Measurements from ENCODE around the gene CIB1.
A peak's percentile ranks its signal among the peaks of the same experiment; 100 is the strongest.

Gene CIB1

GRCh38 chr15:90203922-90204321, 29.8 kb downstream of the CIB1 start:
- in situ Hi-C loops (cut with MboI; ENCODE audit: low pct_unique_long_range_greater_than_20kb, low sequenced_read_pairs, unreplicated experiment): no loop called here
- DNase-seq (ENCODE audit: low spot score): no peak
- TF ChIP-seq, protein P1, sequence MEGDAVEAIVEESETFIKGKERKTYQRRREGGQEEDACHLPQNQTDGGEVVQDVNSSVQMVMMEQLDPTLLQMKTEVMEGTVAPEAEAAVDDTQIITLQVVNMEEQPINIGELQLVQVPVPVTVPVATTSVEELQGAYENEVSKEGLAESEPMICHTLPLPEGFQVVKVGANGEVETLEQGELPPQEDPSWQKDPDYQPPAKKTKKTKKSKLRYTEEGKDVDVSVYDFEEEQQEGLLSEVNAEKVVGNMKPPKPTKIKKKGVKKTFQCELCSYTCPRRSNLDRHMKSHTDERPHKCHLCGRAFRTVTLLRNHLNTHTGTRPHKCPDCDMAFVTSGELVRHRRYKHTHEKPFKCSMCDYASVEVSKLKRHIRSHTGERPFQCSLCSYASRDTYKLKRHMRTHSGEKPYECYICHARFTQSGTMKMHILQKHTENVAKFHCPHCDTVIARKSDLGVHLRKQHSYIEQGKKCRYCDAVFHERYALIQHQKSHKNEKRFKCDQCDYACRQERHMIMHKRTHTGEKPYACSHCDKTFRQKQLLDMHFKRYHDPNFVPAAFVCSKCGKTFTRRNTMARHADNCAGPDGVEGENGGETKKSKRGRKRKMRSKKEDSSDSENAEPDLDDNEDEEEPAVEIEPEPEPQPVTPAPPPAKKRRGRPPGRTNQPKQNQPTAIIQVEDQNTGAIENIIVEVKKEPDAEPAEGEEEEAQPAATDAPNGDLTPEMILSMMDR (IDR thresholded peaks at IDR 0.05; ENCODE audit: extremely low read depth, insufficient read depth, missing control alignments): no peak

DNA sequence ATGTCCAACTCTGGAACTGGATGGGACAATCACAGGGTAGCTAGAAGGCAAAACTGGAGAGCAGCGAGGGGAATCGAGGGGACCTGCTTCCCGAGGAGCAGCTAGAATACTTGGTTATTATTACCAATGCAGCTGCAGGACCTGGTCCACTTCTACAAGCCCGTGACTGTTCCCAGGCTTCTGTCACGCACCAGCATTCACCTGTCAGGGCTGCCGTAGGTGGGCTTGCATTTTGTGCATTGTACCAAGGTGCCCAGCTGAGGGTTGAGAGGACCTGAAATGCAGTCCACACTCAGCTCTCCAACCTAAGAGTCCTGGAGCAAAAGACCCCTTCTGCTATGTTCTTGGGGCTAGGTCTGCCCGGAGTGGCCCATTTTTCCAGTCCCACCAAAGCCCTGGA, 30.3 kb downstream of the CIB1 start:
- in situ Hi-C loops (cut with MboI; ENCODE audit: low pct_unique_long_range_greater_than_20kb, low sequenced_read_pairs, unreplicated experiment): no loop called here
- TF ChIP-seq, protein P1 (IDR thresholded peaks at IDR 0.05; ENCODE audit: extremely low read depth, insufficient read depth, missing control alignments): no peak
- DNase-seq (ENCODE audit: low spot score): no peak

- TF ChIP-seq, protein P1 (IDR thresholded peaks at IDR 0.05; ENCODE audit: extremely low read depth, insufficient read depth, missing control alignments): no peak
- in situ Hi-C loops (cut with MboI; ENCODE audit: low pct_unique_long_range_greater_than_20kb, low sequenced_read_pairs, unreplicated experiment): no loop called here
- DNase-seq (ENCODE audit: low spot score): no peak
Measured at GRCh38 chr15:90202929-90203328, 30.8 kb downstream of the CIB1 start.

DNA sequence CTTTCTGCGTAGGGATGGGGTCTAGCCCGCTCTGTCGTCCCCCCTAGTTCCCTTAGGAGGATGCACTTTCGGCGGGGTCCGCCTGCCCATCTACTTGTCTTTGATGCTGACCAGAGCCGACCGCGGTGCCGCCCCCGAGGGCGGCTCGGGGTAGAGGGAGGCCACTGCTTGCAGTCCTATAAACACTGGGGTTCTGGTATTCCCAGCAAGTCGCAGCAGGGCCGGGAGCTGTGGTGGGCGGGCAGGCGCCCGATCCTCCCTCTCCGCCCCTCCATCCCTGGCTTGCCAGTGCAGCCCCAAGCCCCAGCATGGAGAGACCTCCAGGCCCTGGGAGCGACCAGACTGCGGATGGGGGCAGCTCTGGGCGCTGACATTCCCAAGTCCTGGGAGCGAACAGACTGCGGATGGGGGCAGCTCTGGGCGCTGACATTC, 31.8 kb downstream of the CIB1 start:
- in situ Hi-C loops (cut with MboI; ENCODE audit: low pct_unique_long_range_greater_than_20kb, low sequenced_read_pairs, unreplicated experiment): no loop called here
- TF ChIP-seq, protein P1 (IDR thresholded peaks at IDR 0.05; ENCODE audit: extremely low read depth, insufficient read depth, missing control alignments): no peak
- peak; percentile 47 for DNase-seq (ENCODE audit: low spot score)

GRCh38 chr15:90201130-90201943, 32.4 kb downstream of the CIB1 start, which contains the start of gene SEMA4B:
SEMA4B (plus strand) TSS chr15:90201330; CDS start chr15:90201579, 249 bp downstream.
- TF ChIP-seq, protein P1 (IDR thresholded peaks at IDR 0.05; ENCODE audit: extremely low read depth, insufficient read depth, missing control alignments): no peak
- in situ Hi-C loops (cut with MboI; ENCODE audit: low pct_unique_long_range_greater_than_20kb, low sequenced_read_pairs, unreplicated experiment): no loop called here
- peak; percentile 96 for DNase-seq (ENCODE audit: low spot score)

DNA sequence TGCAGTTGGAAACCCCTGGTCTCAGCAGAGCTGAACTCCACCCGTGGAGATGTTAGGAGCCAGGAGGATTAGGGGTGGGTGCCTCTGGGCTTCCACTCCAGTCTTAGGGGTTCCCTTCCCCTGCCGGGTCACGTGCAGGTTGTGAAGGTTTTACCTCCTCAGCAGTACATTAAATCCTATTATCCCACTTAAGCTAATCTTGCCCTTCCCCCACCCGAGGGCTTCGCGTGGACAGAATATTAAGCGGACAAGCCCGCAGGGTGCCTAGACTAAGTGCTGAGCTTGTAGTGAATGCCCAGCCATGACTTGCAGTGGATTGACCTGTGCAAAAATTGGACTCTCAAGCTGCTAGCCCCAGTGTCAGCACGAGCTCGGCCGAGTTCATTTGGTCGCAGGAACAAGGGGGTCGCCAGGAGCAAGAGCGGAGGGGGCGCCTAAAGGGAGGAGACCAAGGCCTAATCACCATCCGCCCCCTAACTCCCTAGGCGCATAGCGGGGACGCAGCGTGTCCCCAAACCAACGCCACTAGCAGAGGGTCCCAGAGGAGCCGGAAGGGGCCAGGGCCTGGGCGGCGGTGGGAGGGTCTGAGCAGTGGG, 33.1 kb downstream of the CIB1 start:
- DNase-seq (ENCODE audit: low spot score): no peak
- TF ChIP-seq, protein P1 (IDR thresholded peaks at IDR 0.05; ENCODE audit: extremely low read depth, insufficient read depth, missing control alignments): no peak
- in situ Hi-C loops (cut with MboI; ENCODE audit: low pct_unique_long_range_greater_than_20kb, low sequenced_read_pairs, unreplicated experiment): no loop called here

Data from GM13977 (cell line).